ENCODE measurements around the gene PEPD.

Gene PEPD

DNA sequence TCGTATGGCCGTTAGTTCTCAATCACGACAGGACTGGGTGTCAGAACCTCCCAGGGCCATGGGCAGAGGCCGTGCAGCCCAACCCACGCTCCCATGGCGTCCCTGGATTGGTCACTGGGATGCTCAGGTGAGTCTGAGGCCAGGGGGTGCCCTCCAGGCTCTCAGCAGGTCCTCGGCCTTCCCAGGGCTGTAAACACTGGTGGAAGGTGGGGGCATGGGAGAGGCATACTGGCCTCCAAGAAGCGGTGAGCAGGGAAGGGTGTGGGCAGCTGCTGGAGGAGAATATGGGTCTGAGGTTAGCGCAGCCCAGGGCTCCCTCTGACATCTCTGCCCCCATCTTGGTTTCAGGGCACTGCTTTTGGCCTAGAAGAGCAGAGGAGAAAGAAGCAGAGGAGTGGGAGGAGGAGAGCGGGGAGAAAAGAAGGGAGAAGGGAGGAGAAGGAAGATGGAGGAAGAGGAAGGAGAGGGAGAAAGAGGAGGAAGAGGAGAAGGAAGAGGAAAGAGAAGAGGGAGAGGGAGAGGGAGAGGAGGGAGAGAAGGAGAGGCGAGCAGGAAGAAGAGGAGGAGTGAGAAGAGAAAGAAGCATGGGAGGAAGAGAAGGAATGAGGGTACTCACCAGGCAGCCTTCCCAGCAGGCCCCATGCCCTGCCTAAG lies 85.8 kb downstream of the PEPD start:
- in situ Hi-C loops (cut with MboI; ENCODE audit: low pct_unique_long_range_greater_than_20kb, low sequenced_read_pairs, unreplicated experiment) = no loop called here
- no peak for DNase-seq (ENCODE audit: low spot score)
- TF ChIP-seq, protein P1, sequence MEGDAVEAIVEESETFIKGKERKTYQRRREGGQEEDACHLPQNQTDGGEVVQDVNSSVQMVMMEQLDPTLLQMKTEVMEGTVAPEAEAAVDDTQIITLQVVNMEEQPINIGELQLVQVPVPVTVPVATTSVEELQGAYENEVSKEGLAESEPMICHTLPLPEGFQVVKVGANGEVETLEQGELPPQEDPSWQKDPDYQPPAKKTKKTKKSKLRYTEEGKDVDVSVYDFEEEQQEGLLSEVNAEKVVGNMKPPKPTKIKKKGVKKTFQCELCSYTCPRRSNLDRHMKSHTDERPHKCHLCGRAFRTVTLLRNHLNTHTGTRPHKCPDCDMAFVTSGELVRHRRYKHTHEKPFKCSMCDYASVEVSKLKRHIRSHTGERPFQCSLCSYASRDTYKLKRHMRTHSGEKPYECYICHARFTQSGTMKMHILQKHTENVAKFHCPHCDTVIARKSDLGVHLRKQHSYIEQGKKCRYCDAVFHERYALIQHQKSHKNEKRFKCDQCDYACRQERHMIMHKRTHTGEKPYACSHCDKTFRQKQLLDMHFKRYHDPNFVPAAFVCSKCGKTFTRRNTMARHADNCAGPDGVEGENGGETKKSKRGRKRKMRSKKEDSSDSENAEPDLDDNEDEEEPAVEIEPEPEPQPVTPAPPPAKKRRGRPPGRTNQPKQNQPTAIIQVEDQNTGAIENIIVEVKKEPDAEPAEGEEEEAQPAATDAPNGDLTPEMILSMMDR (IDR thresholded peaks at IDR 0.05; ENCODE audit: extremely low read depth, insufficient read depth, missing control alignments) = no peak

DNA sequence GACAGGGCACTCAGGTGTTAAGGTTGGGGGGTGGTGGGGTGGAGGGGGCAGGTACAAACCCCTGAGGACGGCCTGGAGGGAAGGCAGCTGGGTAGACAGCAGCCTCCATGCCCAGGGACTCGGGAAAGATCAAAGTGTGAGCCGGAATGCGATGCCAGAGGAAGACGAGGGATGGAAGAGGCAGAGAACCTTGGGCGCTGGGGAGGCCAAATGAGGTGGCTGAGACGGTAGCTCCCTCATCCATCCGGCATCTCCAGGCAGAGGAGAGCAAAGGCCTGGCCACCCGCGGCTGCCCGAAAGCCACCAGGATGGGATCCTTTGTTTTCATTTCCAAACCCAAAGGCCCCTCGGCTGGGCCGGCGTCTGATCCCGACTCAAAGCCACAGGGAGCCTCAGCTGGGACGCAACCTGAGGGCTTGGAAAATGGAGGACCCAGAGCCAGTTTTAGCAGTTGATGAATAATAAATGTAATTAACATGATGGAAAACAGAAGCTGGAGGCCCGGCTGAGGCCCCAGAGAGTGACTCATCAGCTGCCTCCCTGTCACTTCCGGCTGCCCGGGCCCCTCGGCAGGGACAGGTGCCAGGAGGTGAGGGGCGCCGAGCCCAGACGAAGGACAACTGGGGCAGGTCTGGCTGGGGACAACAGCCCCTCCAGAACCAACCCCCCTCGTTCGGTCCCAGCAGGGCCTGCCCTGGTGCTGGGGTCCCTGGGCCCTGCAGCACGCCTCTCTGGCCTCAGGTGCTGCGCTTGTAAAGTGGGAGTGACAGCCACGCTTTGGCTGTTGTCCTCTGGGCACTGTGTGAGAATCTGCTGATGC lies 86.5 kb downstream of the PEPD start:
- TF ChIP-seq, protein P1 (IDR thresholded peaks at IDR 0.05; ENCODE audit: extremely low read depth, insufficient read depth, missing control alignments) = no peak
- no peak for DNase-seq (ENCODE audit: low spot score)
- in situ Hi-C loops (cut with MboI; ENCODE audit: low pct_unique_long_range_greater_than_20kb, low sequenced_read_pairs, unreplicated experiment) = no loop called here

DNA sequence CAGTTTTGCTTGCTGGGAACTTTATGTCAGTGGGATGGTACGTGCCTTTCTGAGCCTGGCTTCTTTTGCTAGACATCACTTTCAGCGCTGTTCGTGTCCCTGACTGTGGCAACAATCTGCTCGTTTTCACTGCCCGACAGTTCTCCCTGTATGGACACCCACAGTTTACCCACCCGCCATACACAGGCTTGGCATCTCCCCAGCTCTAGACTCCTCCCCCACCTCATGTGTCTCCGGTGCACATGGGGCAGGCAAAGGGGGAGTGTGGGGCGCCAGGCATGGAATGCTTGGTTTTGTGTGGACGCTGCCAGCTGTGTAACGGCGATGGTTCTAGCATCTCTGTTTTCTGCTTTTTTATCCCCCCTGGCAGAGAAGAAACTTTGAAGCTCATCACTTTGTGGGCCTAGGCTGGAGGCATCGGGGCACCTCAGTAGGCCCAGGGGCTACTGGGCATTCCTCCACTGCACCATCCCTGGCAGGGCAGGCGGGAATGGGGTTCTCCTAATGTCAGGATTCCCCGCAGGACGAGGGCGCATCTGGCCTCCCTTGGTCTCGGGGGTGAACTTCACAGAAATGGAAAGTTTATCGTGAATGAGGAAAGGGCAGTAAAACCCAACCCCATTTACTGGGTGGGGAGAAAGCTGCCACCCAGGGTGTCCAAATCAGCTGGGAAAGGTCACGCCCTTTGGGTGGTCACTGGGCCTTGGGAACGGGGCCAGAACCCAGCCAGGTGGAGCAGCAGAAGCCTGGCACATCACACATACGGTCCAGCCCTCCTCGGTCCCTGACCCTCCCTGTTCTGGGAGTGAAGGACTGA lies 87.3 kb downstream of the PEPD start:
- TF ChIP-seq, protein P1 (IDR thresholded peaks at IDR 0.05; ENCODE audit: extremely low read depth, insufficient read depth, missing control alignments) = no peak
- in situ Hi-C loops (cut with MboI; ENCODE audit: low pct_unique_long_range_greater_than_20kb, low sequenced_read_pairs, unreplicated experiment) = no loop called here
- no peak for DNase-seq (ENCODE audit: low spot score)

DNA sequence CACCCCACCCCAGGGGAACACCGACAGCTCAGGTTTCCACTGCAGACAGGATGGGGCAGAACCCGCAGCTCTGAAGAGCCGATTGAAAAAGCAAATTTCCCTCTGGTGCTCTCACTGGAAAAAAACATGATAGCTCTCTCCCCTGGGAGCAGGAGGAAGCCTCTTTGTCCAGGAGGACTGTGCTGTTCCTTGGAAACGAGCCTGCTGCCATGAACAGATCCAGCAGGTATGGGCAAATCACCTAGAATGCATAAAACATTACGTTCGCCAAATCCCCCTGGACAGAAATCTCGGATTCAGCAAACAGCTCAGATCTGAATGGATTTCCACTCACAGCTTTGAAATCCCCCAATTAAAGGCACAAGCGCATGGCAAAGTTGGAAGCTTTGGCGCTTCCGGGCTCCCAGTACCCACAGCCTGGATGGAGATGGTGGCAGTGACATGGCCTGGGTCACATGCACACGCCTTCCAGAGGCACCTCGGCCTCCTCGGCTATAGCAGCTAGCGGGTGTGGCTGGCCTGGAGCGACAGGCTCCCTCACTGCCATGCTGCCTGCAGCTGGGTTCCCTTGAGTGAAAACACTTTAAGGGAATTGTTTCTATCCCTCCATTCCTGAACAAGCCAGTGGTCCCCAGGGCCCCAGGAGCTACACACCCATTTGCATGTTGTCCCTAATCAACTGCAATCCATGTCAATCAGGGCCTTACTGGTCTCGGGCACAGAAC lies 89.0 kb downstream of the PEPD start:
- TF ChIP-seq, protein P1 (IDR thresholded peaks at IDR 0.05; ENCODE audit: extremely low read depth, insufficient read depth, missing control alignments) = no peak
- in situ Hi-C loops (cut with MboI; ENCODE audit: low pct_unique_long_range_greater_than_20kb, low sequenced_read_pairs, unreplicated experiment) = no loop called here
- no peak for DNase-seq (ENCODE audit: low spot score)

DNA sequence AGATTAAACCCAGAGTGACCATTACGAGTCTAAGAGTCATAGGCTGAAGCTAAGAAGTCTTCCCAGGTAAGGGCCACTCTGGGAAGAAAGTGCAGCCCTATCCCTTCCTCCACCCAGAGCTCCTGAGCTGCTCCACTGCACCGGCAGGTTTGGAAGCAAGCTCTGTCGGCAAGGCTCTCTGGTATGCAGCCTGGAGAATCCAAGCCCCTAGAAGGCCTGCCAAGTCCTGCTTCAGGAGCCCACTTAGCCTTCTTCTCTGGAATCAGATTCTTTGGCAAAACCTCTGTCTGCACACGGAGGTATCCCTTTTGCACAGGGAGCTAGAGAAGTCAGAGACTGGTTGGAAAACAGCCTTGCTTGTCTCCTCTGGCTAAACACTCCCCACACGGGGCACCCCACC lies 89.6 kb downstream of the PEPD start:
- TF ChIP-seq, protein P1 (IDR thresholded peaks at IDR 0.05; ENCODE audit: extremely low read depth, insufficient read depth, missing control alignments) = no peak
- in situ Hi-C loops (cut with MboI; ENCODE audit: low pct_unique_long_range_greater_than_20kb, low sequenced_read_pairs, unreplicated experiment) = no loop called here
- DNase-seq (ENCODE audit: low spot score) = no peak

Data from GM13977 (cell line).